HG02870 (cell line): ENCODE measurements around the gene CAMK1D.
"Not testable (repeated sequence)": the region's sequence is repeated elsewhere in the genome, so short reads cannot be mapped to it uniquely, and the experiment has no call there.

Experiments
- ATAC-seq: cut with Tn5 transposase; IDR thresholded peaks from one replicate; pipeline ENCODE4 v1.9.1; 2021; ENCODE audit warnings: mild to moderate bottlenecking, moderate library complexity; ENCODE audit not compliant: unreplicated experiment

Gene CAMK1D

DNA sequence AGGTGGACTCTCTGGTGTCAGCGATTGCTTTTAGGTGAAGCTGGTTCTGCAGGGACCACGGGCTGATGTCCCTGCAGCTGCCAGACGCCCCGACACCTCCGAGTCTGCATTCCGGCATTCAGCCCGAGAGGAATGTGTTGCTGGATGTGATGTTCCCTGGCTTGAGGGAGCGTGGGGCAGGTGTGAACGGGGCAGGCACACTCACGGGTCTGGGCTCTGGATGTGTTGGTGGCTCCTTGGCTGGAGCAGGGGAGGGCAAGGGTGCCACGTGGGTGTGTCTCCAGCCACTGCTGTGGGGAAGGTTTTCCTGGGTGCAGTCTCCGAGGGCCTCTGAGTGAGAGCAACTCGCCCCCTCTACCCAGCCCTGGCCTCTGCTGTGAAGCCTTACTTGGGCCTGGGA, 140.5 kb downstream of the CAMK1D start:
- no peak for ATAC-seq

DNA sequence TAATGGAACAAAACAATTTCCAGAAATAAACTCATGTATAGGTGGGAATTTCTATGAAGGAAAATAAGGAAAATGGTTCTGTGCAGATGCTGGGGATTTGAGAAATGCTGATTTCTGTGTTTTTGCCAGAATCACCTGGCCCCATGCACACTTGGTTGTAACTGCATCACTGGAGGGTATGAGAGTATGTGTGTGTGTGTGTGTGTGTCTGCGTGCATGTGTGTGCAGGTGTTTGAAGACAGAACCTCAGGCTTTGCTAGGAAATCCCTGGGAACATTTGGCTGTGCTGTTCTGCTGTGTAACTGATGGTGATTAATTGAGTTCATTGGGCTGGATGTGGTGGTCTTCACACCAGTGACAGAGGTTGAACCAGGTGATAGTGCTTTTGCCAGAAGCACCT, 141.6 kb downstream of the CAMK1D start:
- no peak for ATAC-seq

DNA sequence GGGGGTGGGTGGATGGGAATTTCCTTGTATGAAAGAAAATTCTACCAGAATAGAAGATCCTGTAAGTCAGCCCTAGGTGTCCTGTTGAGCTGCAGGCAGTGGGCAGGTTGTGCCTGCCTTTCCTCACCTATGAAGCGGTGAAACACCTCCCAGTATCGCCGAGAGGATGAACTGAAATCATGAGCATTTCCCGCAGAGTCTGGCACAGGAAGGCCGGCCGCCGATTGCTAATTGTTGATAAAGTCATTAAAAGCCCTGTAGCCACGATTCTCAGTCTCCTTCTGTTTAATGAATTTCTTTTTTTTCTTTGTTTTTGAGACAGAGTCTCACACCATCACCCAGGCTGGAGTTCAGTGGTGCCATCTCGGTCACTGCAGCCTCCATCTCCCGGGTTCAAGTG, 142.1 kb downstream of the CAMK1D start:
- no peak for ATAC-seq

DNA sequence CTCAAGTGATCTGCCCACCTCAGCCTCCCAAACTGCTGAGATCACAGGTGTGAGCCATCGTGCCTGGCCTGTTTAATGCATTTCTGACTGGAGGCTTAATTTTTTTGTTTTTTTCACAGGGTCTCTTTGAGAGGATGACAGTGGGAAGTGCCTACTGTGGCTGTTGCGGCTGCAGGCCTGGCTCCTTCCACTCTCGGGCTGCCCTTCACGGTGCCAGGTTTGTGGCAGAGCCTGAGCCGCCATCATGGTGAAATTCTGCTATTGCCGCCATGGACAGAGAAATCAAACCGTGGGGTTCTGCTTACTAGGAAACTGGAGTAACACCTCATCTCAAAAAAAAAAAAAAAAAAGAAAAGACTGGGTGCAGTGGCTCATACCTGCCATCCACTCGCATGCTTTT, 142.7 kb downstream of the CAMK1D start:
- no peak for ATAC-seq

DNA sequence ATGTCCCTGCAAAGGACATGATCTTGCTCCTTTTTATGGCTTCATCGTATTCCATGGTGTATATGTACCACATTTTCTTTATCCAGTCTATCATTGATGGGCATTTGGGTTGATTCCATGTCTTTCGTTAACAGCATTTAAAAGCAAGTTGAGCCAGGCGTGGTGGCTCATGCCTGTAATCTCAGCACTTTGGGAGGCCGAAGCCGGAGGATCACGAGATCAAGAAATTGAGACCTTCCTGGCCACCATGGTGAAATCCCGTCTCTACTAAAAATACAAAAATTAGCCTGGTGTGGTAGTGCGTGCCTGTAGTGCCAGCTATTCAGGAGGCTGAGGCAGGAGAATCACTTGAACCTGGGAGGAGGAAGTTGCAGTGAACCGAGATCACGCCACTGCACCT, 147.7 kb downstream of the CAMK1D start:
- not testable (repeated sequence) for ATAC-seq

DNA sequence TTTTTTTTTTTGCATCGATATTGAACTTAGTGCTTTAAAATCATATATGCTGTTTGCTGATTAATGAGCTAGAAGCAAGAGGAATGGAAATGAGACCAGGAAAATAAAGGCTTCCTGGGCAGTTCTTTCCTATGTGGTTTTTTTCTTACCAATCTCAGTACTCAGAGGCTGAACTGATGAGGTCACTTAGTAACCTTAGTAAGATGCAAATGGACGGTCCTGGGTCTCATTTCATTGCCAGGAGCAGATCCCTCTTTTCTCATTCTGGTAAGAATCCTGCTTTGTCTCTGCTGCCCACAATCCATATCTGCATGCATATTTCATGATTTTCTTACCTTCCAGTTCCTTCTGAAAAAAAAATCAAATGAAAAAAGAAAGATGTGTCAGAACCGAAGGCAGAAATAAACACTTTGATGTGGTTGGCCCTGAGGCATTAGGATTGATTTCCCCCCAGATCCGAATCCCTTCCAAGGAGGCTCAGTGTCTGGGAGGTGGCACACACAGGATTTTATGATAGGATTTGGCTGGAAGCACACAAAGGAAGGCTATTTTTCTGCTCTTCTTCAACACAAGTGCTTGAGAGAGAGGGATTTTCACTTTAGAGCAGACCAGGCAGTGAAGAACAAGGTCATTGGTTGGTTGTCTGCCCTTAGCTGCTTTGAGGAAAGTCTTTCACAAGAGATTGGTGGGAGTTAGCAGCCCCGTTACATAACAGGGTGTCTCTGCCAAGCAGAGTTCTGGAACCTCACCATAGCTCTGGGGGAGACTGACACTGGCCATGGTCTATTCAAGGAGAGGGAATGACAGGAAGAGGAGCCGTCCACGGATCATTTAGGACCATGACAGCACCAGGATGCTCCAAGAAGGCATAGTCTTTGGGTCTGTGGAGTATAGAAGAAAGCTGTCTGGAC, 150.0 kb downstream of the CAMK1D start:
- no peak for ATAC-seq

DNA sequence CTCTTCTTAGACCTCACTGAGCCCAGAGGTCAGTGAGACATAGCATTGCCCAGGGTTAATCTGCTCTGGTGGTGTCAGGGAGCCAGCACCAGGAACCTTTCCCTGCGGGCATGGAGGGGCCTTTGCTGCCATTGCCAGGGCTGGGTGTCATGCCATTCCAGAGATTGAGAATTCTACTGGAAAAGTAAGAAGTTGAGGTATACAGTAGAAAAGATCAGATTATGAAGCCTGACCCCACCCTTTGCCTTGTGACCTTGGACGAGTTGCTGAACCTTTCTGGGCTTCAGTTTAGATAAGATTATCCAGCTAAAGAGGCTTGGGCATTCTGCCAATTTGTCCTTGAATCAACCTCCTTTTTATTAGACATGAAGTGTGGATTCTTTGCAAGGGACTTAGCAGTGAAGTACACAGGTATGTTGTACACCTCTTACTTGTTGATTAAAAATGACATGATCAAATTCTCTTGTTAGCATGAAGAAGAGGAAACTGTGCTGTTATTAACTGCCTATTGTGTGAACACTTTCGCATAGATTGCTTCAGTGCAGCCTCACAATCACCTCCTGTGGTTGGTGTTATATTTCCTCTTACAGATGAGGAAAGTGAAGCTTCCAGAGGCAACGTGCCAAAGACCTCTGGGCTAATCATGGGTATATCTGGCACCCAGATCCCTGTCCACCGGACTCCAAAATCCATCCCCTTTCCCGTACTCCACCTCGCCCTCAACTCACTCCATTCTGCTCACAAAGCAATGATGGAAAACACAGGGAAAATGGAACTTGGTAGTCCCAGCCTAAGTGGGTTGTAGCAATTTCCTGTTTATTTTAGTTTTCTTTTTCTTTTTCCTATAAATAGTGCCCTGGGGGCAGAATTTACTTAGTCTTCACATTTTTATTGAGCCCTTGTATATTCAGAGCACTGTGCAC, 151.3 kb downstream of the CAMK1D start:
- ATAC-seq, result no peak

DNA sequence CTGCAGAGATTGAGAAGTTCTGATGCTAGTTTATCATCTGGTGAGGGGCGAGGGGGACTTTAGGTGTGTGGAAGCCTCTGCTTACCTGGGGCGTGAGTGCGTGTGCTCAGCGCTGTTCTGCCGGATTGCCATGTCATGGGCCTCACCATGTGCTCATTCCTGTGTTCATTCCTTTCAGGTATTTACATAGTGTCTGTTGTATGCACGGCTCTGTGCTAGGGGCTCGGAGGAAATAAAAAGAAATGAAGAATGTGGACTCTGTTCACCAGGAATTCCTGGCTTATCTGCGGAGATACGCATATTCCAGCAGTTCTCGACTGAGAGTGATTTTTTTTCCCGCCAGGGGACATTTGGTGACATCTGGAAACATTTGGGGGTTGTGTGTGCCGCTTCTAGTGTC, 152.0 kb downstream of the CAMK1D start:
- no peak for ATAC-seq

DNA sequence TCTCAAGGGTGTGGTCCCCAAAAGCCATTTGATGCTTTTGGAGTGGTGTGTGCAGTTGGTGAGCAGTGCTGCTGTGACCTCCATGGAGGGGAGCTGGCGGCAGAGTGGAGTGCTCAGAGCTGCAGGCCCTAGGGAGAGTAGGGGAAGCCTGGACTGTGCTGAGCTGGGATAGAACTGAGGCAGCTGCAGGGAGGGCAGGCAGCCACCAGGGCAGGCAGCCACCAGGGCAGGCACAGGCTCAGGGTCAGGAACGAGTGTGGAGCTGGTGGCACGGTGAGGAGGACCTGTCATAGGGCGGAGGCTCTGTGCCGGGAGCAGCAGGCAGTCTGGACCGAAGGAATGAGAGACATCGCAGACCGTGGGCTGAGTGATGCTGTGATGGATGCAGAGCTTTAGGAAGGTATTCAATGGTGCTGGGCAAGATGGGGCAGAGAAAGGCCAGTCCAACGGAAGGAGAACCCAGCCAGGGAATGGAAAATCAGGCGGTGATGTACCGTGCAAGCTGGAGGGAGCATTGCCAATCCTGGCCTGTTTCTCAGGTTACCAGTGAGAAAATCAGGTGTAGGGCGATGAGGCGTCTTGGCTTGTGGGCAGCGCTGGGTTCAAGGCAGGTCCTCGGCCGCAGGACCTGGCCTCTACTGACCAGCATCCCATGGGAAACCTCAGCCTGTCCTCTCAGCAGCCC, 152.6 kb downstream of the CAMK1D start:
- ATAC-seq, result no peak

DNA sequence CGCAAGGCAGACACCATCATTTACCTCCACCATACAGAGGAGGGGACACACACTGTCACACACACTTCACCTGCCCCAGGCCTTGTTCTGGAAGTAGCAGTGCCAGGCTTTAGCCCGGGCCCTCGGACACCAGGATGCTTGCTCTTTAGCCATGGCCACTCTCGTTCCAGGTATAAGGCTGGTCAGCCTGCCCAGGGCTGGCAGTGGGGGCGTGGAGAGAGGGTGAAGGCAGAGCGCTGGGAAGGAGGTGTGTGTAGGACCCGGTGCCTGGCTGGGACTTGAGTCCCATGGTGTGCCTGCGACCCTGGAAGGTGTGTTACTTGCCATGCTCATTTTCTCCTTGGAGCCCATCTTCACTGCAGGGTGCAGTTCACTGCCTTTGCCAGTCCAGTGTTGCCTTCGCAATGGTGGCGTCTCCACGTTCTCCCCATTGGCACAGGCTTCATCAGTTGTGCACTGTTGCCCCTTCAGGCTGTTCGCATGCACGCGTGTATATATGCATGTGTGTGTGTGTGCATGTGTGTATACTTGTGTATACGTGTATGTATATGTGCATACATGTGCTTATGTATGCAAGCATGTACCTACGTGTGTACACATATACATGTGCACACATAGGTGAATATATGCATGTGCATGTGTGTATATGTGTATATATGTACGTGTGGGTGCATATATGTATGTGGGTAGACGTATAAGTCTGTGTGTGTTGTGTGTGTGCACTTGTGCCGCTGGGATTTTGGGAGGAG, 153.4 kb downstream of the CAMK1D start:
- ATAC-seq, result no peak

DNA sequence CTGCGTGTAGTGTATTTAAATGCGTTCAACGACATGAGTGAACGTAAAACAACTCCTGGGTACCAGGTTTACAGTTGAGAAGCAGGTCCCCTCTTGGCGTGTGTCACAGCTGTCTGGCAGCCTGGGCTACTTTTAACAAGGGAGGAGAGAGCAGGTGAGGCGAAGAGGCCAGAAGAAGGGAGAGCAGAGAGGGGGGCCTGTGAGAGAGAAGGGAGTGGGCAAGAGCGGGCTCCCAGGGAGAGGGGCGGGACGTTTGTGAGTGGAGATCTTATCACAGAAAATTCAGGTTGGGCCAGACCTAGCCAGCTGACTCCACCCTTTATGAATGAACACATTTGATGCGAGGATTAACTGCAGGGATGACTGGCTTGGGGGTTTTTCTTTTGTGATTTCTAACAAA, 154.0 kb downstream of the CAMK1D start:
- ATAC-seq, result no peak

DNA sequence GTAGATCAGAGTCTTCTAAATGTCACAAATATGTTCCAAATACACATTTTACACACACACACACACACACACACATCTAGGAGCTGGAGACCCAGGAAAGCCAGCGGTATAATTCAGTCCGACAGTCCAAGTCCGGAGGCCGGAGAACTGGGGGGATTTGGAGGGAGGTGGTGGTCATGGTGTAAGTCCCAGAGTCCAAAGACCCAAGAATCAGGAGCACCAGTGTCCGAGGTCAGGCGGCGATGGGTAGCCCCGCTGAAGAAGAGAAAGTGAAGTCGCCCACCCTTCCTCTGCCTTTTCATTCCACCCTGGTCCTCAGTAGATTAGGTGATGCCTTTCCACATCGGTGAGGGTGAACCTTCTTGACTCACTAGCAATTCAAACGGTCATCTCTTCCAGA, 154.8 kb downstream of the CAMK1D start:
- no peak for ATAC-seq

DNA sequence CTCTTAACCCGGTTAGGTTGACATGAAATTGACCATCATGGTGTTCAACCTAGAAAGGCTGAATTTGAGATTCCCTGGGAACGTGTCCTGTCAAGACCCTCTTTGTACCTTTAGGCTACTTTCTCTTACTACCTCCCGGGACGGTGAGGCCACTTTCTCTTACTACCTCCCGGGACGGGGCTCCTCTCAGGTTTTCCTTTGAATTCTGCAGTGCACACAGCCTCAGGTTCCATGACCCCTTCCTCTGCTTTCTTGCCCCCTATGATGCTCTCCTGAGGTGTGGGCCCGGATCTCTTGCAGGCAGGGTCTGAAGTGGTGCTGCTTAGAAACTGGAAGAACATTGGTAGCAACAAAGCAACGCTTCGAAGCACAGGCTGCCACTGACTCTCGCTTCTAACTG, 155.3 kb downstream of the CAMK1D start:
- no peak for ATAC-seq

DNA sequence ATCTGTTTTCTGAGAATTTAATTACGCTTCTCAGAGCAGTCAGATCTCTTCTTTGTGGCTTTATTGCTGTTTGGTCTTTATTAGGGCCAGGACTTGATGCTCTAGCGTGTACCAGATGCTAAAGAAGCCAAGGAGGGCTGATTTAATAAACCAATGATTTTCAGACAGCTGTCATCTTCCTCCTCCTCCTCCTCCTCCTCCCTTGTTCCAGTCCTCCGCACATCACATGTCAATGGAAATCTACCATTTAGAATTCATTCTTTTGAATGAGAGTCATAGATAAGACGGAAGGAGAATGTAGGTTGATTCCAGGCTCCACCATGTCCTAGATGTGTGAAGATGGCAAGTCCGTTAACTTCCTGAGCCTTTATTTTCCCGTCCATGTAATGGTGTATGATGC, 156.3 kb downstream of the CAMK1D start:
- no peak for ATAC-seq

DNA sequence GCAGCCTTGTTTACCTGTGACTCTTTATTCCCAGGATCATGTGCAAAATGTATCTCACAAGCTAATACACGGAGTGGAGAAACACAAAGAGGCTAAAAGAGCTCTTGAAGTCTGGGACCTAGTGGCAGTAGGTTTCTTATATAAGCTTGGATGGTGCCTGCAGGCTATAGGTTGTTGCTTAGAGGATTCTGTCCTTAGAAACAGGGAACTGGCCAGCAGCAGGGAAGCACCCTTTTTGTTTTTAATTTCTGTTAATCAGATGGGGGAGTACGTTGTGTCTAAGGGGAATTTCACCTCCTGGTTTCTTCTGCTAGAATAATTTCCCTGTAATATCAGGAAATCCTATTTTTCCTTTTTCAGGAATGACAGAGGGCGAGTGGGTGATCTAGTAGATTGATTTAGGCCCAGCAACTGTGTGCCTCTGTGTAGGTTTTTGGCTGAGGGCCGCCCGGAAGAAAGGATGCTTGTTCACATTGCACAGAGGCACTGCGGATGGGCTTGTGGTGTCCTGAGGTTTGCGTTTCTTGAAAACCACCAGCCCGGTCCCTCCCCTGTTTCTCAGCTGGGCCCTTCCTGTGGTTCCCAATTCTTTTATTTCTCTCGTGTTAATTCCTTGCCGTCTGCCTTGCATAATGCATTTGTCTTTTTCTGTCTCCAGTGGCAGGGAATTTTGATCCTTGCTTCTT, 158.0 kb downstream of the CAMK1D start:
- ATAC-seq, result no peak

DNA sequence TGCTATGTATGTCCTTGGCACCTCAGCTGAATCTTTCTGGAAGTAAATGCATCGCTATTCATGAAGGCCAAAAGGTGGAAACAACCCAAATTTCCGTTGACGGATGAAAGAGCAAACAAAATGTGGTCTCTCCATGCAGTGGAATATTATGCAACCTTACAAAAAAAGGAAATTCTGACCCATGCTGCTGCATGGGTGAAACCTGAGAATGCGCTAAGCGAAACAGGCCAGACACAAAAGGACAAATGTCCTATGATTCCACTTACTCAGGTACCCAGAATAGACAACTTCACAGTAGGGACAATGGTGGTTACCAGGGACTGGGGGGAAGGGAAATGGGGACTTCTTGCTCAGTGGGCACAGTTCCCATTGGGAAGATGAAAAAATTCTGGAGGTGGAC, 158.8 kb downstream of the CAMK1D start:
- ATAC-seq, result no peak

DNA sequence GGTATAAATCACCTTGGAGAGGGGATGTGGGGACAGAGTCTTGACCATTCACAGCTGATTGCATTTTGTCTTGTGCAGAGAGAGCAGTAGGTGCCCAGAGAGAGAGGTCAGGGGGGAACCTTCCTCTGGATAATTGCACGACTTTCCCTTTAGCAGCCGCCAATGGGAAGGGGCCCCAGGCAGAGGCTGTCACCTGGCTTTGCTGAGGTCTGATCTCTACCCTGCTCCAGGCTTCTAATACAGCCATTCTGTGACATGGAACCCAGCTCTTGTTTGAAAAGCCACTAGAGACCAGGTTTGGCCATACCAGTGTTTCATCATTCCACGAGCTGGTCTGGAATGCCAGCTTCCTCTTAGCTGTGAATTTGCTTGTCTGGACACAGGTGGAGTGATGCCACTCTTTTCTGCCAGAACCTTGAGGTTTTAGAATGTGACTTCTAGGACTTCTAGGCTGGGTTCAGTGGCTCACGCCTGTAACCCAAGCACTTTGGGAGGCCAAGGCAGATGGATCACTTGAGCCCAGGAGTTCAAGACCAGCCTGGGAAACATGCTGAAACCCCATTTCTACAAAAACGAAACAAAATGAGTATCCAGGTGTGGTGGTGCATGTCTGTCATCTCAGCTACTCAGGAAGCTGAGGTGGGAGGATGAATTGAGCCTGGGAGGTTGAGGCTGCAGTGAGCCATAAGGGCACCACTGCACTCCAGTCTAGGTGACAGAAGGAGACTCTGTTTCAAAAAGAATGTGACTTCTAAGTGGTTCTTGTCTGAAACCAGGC, 159.9 kb downstream of the CAMK1D start:
- ATAC-seq, result no peak

DNA sequence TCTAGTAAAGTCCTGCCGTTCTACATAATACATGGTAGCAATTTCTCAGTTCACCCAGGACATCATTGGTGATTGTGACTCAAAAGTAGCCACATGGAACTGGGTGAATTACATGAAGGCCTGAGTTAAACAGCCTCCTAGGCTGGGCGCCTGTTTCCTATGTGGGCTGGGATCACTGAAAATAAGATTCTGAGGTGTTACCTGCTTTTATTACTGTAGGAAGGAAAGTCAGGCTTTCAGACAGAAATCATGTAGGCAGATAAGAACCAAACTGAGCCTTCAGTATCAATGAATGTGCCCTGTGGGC, 160.4 kb downstream of the CAMK1D start:
- no peak for ATAC-seq

DNA sequence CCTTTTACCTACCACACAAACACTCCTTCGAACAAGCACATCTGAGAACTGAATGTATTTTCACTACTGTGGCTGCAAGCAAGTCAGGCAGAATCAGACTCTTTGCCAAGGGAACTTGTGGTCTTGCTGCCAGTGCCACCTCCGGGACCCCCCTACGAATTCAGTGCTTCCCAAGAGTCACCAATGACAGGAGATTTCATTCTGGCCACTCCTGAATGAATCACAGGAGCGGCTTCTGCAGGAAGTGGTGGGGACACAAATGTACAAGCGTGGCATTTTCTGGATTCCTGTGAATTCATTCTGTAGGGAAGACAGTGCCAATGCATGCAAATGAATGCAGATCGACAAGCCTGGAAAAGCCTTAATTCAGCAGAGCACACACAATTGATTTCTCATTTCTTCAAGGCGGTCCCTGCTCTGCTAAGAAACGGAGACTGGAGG, 161.2 kb downstream of the CAMK1D start:
- ATAC-seq, result no peak
